Osteoblast (primary cell): ENCODE data around the gene PRSS38. TPM values are rescaled to one million over a fixed set of nuclear protein-coding genes. Genes with fewer than 3 reads are reported as not detected.

Experiments
- DNase-seq: peaks from one replicate; pipeline ENCODE4 v3.0.0; 2011; ENCODE audit warnings: low spot score, mixed read lengths; ENCODE audit not compliant: insufficient read length; ENCODE audit errors: missing footprints
- H2AFZ ChIP-seq: 2 replicates; pipeline ENCODE4 v1.6.0; 2011; ENCODE audit warnings: mild to moderate bottlenecking, low read length
- H3K27ac ChIP-seq: 2 replicates; pipeline ENCODE4 v1.5.1; 2011; ENCODE audit warnings: mild to moderate bottlenecking, low read depth, low read length, moderate library complexity
- H3K27me3 ChIP-seq: 2 replicates; pipeline ENCODE4 v1.6.0; 2012; ENCODE audit warnings: mild to moderate bottlenecking, control low read depth, inconsistent platforms, low read length, moderate library complexity; ENCODE audit not compliant: insufficient read depth
- H3K36me3 ChIP-seq: 2 replicates; pipeline ENCODE4 v1.5.1; 2011; ENCODE audit warnings: mild to moderate bottlenecking, low read length, control low read depth, moderate library complexity; ENCODE audit not compliant: insufficient read depth
- H3K4me1 ChIP-seq: 2 replicates; pipeline ENCODE4 v1.5.1; 2011; ENCODE audit warnings: mild to moderate bottlenecking, low read length, control low read depth, moderate library complexity; ENCODE audit not compliant: insufficient read depth
- H3K4me2 ChIP-seq: 2 replicates; pipeline ENCODE4 v1.6.0; 2011; ENCODE audit warnings: mild to moderate bottlenecking, low read length; ENCODE audit not compliant: insufficient read depth
- H3K4me3 ChIP-seq: fragments of 200-600 bp; sonication (generic); 3 replicates; pipeline ENCODE4 v1.5.1; 2012; ENCODE audit warnings: mild to moderate bottlenecking, low read length, inconsistent platforms; ENCODE audit not compliant: insufficient read depth
- H3K79me2 ChIP-seq: 2 replicates; pipeline ENCODE4 v1.6.0; 2012; ENCODE audit warnings: mild to moderate bottlenecking, low read length, control low read depth, inconsistent platforms; ENCODE audit not compliant: insufficient read depth
- H3K9me3 ChIP-seq: 2 replicates; pipeline ENCODE4 v1.5.1; 2011; ENCODE audit warnings: low read depth, low read length, control low read depth
- H4K20me1 ChIP-seq: 2 replicates; pipeline ENCODE4 v1.6.0; 2012; ENCODE audit warnings: mild to moderate bottlenecking, low read length, control low read depth; ENCODE audit not compliant: insufficient read depth
- total RNA-seq: library from RNA; depleted of rRNA; stranded (reverse); fragments of >200 nt; gene quantifications from 2 replicates; pipeline ENCODE4 v1.2.3, GENCODE V29; 2012
- TF ChIP-seq, protein P1 (sequence below): IDR thresholded peaks from 2 replicates; pipeline ENCODE4 v1.5.1; 2011; ENCODE audit warnings: mild to moderate bottlenecking, low read depth, low read length, moderate library complexity; ENCODE audit errors: extremely low read depth

Gene PRSS38
- total RNA-seq, 1 donor = not detected

DNA sequence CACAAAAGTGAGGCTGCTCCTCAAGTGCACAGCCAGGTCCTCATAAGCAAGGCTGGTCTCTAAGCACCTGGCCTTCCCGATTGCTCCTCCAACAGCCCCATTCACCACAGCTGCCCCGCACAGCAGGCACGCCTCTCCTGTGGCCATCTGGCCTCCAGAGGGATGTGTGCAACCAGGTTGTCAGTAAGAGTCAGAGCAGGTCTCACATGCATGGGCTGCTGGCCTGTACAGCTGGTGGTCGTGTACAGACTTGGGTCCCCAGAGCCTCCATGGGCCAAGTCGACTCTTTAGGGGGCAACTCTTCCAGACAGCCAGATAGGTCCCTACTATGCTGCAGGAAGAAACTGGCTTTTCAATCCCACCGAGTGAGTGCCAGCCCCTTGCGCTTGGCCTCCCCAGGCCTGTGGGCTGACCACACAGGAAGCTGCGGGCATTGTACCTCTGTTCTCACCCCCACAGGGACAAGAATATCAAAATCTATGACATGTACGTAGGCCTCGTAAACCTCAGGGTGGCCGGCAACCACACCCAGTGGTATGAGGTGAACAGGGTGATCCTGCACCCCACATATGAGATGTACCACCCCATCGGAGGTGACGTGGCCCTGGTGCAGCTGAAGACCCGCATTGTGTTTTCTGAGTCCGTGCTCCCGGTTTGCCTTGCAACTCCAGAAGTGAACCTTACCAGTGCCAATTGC lies 1.4 kb downstream of the PRSS38 start:
- H3K79me2 ChIP-seq = no peaks in the 10 kb centered on the region
- H3K27ac ChIP-seq = no peak overlapping the region
- no peaks in the 10 kb centered on the region for H3K9me3 ChIP-seq
- no peak overlapping the region for H3K4me2 ChIP-seq
- DNase-seq = no peak
- H3K36me3 ChIP-seq = no peaks in the 10 kb centered on the region
- no peaks in the 10 kb centered on the region for H3K4me1 ChIP-seq
- no peaks in the 10 kb centered on the region for H3K27me3 ChIP-seq
- no peaks in the 10 kb centered on the region for H4K20me1 ChIP-seq
- H2AFZ ChIP-seq = no peak overlapping the region
- H3K4me3 ChIP-seq = no peak overlapping the region
- TF ChIP-seq, protein P1, sequence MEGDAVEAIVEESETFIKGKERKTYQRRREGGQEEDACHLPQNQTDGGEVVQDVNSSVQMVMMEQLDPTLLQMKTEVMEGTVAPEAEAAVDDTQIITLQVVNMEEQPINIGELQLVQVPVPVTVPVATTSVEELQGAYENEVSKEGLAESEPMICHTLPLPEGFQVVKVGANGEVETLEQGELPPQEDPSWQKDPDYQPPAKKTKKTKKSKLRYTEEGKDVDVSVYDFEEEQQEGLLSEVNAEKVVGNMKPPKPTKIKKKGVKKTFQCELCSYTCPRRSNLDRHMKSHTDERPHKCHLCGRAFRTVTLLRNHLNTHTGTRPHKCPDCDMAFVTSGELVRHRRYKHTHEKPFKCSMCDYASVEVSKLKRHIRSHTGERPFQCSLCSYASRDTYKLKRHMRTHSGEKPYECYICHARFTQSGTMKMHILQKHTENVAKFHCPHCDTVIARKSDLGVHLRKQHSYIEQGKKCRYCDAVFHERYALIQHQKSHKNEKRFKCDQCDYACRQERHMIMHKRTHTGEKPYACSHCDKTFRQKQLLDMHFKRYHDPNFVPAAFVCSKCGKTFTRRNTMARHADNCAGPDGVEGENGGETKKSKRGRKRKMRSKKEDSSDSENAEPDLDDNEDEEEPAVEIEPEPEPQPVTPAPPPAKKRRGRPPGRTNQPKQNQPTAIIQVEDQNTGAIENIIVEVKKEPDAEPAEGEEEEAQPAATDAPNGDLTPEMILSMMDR = no peak

DNA sequence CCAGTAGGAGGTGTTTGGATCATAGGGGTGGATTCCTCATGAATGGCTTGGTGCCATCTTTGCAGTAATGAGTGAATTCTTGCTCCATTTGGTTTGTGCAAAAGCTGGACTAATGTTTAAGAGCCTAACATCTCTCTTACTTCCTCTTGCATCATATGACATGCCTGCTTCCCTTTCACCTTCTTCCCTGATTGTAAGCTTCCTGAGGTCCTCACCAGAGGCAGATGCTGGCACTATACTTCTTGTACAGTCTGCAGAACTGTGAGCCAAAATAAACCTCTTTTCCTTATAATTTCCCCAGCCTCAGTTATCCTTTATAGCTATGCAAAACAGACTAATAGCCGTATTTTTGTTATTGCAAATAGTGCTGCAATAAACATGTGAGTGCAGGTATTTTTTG lies 8.1 kb downstream of the PRSS38 start:
- no peak overlapping the region for H3K4me2 ChIP-seq
- no peak overlapping the region for H2AFZ ChIP-seq
- no peaks in the 10 kb centered on the region for H4K20me1 ChIP-seq
- no peak overlapping the region for H3K27ac ChIP-seq
- H3K9me3 ChIP-seq = no peaks in the 10 kb centered on the region
- H3K4me1 ChIP-seq = no peaks in the 10 kb centered on the region
- DNase-seq = no peak
- H3K27me3 ChIP-seq = no peaks in the 10 kb centered on the region
- no peak overlapping the region for H3K4me3 ChIP-seq
- no peaks in the 10 kb centered on the region for H3K79me2 ChIP-seq
- TF ChIP-seq, protein P1 = no peak
- no peaks in the 10 kb centered on the region for H3K36me3 ChIP-seq

DNA sequence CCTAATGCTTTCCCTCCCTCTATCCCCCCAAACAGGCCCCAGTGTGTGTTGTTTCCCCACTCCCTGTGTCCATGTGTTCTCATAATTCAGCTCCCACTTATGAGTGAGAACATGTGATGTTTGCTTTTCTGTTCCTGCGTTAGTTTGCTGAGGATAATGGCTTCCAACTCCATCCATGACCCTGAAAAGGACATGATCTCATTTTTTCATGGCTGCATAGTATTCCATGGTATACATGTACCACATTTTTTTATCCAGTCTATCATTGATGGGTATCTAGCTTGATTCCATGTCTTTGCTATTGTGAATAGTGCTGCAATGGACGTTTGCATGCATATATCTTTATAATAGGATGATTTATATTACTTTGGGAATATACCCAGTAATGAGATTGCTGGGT lies 8.7 kb downstream of the PRSS38 start:
- Histone ChIP-seq H3K27me3 (no peaks in the 10 kb centered on the region), H3K27ac (no peak overlapping the region), H3K36me3 (no peaks in the 10 kb centered on the region), H2AFZ (no peak overlapping the region), H3K4me3 (no peak overlapping the region), H3K9me3 (no peaks in the 10 kb centered on the region), H3K4me1 (no peaks in the 10 kb centered on the region), H3K4me2 (no peak overlapping the region), H3K79me2 (no peaks in the 10 kb centered on the region), H4K20me1 (no peaks in the 10 kb centered on the region)
- TF ChIP-seq, protein P1 = no peak
- DNase-seq = no peak

DNA sequence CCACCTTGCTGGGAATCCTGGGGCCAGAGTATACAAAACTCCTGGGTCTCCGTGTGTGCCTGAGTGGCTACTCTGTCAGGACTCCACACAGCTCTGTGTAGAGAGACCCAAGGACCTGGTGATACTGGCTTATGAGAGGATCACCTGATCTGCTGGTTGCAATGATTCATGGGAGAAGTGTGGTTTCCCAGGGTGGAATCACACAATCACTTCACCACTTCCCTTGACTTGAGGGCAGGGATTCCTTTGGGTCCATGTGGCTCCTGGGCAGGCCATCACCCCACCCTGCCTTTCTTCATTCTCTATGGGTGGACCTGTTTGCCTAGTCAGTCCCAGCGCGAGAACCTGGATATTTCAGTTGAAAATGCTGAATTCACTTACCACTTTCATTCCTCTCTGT lies 13.3 kb downstream of the PRSS38 start:
- Histone ChIP-seq H3K27ac (no peak overlapping the region), H3K4me3 (no peak overlapping the region), H3K27me3 (no peaks in the 10 kb centered on the region), H4K20me1 (no peaks in the 10 kb centered on the region), H3K79me2 (no peaks in the 10 kb centered on the region), H3K36me3 (no peaks in the 10 kb centered on the region), H3K4me2 (no peak overlapping the region), H3K4me1 (no peaks in the 10 kb centered on the region), H3K9me3 (no peaks in the 10 kb centered on the region), H2AFZ (no peak overlapping the region)
- TF ChIP-seq, protein P1 = no peak
- DNase-seq = no peak
